HG03457 (cell line): ENCODE results near the gene BIN1.

ENCODE experiments used
- ATAC-seq: cut with Tn5 transposase; IDR thresholded peaks from one replicate; pipeline ENCODE4 v1.9.1; 2021; ENCODE audit warnings: moderate number of reproducible peaks; ENCODE audit not compliant: unreplicated experiment

The BIN1 gene

GRCh38 chr2:127000937-127001336 is 106.0 kb downstream of the BIN1 start:
- ATAC-seq: no peak

GRCh38 chr2:127000194-127000593 is 106.8 kb downstream of the BIN1 start:
- ATAC-seq: no peak

GRCh38 chr2:126999106-126999756 is 107.7 kb downstream of the BIN1 start:
- ATAC-seq: no peak

- ATAC-seq: no peak
Measured at GRCh38 chr2:126998486-126998885, 108.5 kb downstream of the BIN1 start.
